ENCODE data around the gene PPP3CB.
A peak's percentile ranks its signal among the peaks of the same experiment; 100 is the strongest.

PPP3CB gene

GRCh38 chr10:73494877-73495225, 973 bp downstream of the PPP3CB start:
- H3K9me3 ChIP-seq (ENCODE audit: low read depth, low read length) = no peaks in the 10 kb centered on the region
- TF ChIP-seq EZH2 (IDR thresholded peaks at IDR 0.05) (no peak), POLR2AphosphoS5 (IDR thresholded peaks at IDR 0.05; ENCODE audit: borderline replicate concordance, low read depth, low read length) (no peak)
- DNase-seq (ENCODE audit: low read depth, low spot score) = no peak
- no peaks in the 10 kb centered on the region; the same call in 1 of the 2 replicates for H3K36me3 ChIP-seq (ENCODE audit: insufficient read depth, low read length)
- peak overlapping the region; percentile 83 for H3K4me3 ChIP-seq
- H3K27ac ChIP-seq = no peak overlapping the region; the same call in 1 of the 2 replicates
- peak overlapping the region; percentile 87 for H3K9ac ChIP-seq (ENCODE audit: insufficient read length)

GRCh38 chr10:73494213-73494612, 1.6 kb downstream of the PPP3CB start:
- no peaks in the 10 kb centered on the region for H3K9me3 ChIP-seq (ENCODE audit: low read depth, low read length)
- no peaks in the 10 kb centered on the region for H3K36me3 ChIP-seq (ENCODE audit: insufficient read depth, low read length)
- no peak for TF ChIP-seq FOXP2 (optimal IDR thresholded peaks at IDR 0.05; ENCODE audit: control extremely low read depth, extremely low read length, insufficient read depth)
- no peak for TF ChIP-seq EZH2 (IDR thresholded peaks at IDR 0.05)
- no peak for TF ChIP-seq POLR2AphosphoS5 (IDR thresholded peaks at IDR 0.05; ENCODE audit: borderline replicate concordance, low read depth, low read length)
- 0 out of 2 replicates have a peak overlapping the region, but pooled peaks have one; percentile 42 for H3K27ac ChIP-seq
- no peak overlapping the region for H3K9ac ChIP-seq (ENCODE audit: insufficient read length)
- DNase-seq (ENCODE audit: low read depth, low spot score) = no peak
- H3K4me3 ChIP-seq = peak overlapping the region; percentile 36; the same call in 1 of the 2 replicates

- H3K36me3 ChIP-seq (ENCODE audit: insufficient read depth, low read length) = no peaks in the 10 kb centered on the region
- TF ChIP-seq EZH2 (IDR thresholded peaks at IDR 0.05) = no peak
- TF ChIP-seq FOXP2 (optimal IDR thresholded peaks at IDR 0.05; ENCODE audit: control extremely low read depth, extremely low read length, insufficient read depth) = no peak
- TF ChIP-seq POLR2AphosphoS5 (IDR thresholded peaks at IDR 0.05; ENCODE audit: borderline replicate concordance, low read depth, low read length) = no peak
- H3K27ac ChIP-seq = 0 out of 2 replicates have a peak overlapping the region, but pooled peaks have one; percentile 42
- no peaks in the 10 kb centered on the region for H3K9me3 ChIP-seq (ENCODE audit: low read depth, low read length)
- DNase-seq (ENCODE audit: low read depth, low spot score) = no peak
- H3K9ac ChIP-seq (ENCODE audit: insufficient read length) = no peak overlapping the region
- peak overlapping the region; percentile 36; the same call in 1 of the 2 replicates for H3K4me3 ChIP-seq
Measured at GRCh38 chr10:73493781-73494180, 2.0 kb downstream of the PPP3CB start.

GRCh38 chr10:73486601-73487000, 9.2 kb downstream of the PPP3CB start:
- no peaks in the 10 kb centered on the region; the same call in 1 of the 2 replicates for H3K36me3 ChIP-seq (ENCODE audit: insufficient read depth, low read length)
- DNase-seq (ENCODE audit: low read depth, low spot score) = no peak

GRCh38 chr10:73485320-73485719, 10.5 kb downstream of the PPP3CB start:
- no peak overlapping the region for H3K27ac ChIP-seq
- no peaks in the 10 kb centered on the region; the same call in 1 of the 2 replicates for H3K36me3 ChIP-seq (ENCODE audit: insufficient read depth, low read length)
- H3K9ac ChIP-seq (ENCODE audit: insufficient read length) = no peak overlapping the region
- H3K9me3 ChIP-seq (ENCODE audit: low read depth, low read length) = no peaks in the 10 kb centered on the region
- no peak overlapping the region for H3K4me3 ChIP-seq
- TF ChIP-seq POLR2AphosphoS5 (IDR thresholded peaks at IDR 0.05; ENCODE audit: borderline replicate concordance, low read depth, low read length) (no peak), EZH2 (IDR thresholded peaks at IDR 0.05) (no peak), FOXP2 (optimal IDR thresholded peaks at IDR 0.05; ENCODE audit: control extremely low read depth, extremely low read length, insufficient read depth) (no peak)
- DNase-seq (ENCODE audit: low read depth, low spot score) = no peak

More at GRCh38 chr10:73486601-73487000, 9.2 kb downstream of the PPP3CB start:
- TF ChIP-seq POLR2AphosphoS5 (IDR thresholded peaks at IDR 0.05; ENCODE audit: borderline replicate concordance, low read depth, low read length) (no peak), EZH2 (IDR thresholded peaks at IDR 0.05) (no peak), FOXP2 (optimal IDR thresholded peaks at IDR 0.05; ENCODE audit: control extremely low read depth, extremely low read length, insufficient read depth) (no peak)
- Histone ChIP-seq H3K9ac (ENCODE audit: insufficient read length) (no peak overlapping the region), H3K4me3 (no peak overlapping the region), H3K27ac (no peak overlapping the region), H3K9me3 (ENCODE audit: low read depth, low read length) (no peaks in the 10 kb centered on the region)

- DNase-seq (ENCODE audit: low read depth, low spot score) = no peak
- Histone ChIP-seq H3K9ac (ENCODE audit: insufficient read length) (no peak overlapping the region), H3K36me3 (ENCODE audit: insufficient read depth, low read length) (peaks cover 17% of the 10 kb centered on the region), H3K4me3 (no peak overlapping the region), H3K9me3 (ENCODE audit: low read depth, low read length) (no peaks in the 10 kb centered on the region), H3K27ac (no peak overlapping the region)
- no peak for TF ChIP-seq POLR2AphosphoS5 (IDR thresholded peaks at IDR 0.05; ENCODE audit: borderline replicate concordance, low read depth, low read length)
- no peak for TF ChIP-seq EZH2 (IDR thresholded peaks at IDR 0.05)
- TF ChIP-seq FOXP2 (optimal IDR thresholded peaks at IDR 0.05; ENCODE audit: control extremely low read depth, extremely low read length, insufficient read depth) = no peak
Measured at GRCh38 chr10:73480158-73480557, 15.7 kb downstream of the PPP3CB start.

GRCh38 chr10:73478636-73479035, 17.2 kb downstream of the PPP3CB start:
- H3K36me3 ChIP-seq (ENCODE audit: insufficient read depth, low read length) = peaks cover 25% of the 10 kb centered on the region
- H3K27ac ChIP-seq = no peak overlapping the region
- H3K9ac ChIP-seq (ENCODE audit: insufficient read length) = no peak overlapping the region
- TF ChIP-seq FOXP2 (optimal IDR thresholded peaks at IDR 0.05; ENCODE audit: control extremely low read depth, extremely low read length, insufficient read depth) (no peak), EZH2 (IDR thresholded peaks at IDR 0.05) (no peak), POLR2AphosphoS5 (IDR thresholded peaks at IDR 0.05; ENCODE audit: borderline replicate concordance, low read depth, low read length) (no peak)
- H3K9me3 ChIP-seq (ENCODE audit: low read depth, low read length) = no peaks in the 10 kb centered on the region
- H3K4me3 ChIP-seq = no peak overlapping the region
- DNase-seq (ENCODE audit: low read depth, low spot score) = no peak

GRCh38 chr10:73471226-73471625, 24.6 kb downstream of the PPP3CB start:
- Histone ChIP-seq H3K27ac (no peak overlapping the region), H3K9me3 (ENCODE audit: low read depth, low read length) (no peaks in the 10 kb centered on the region), H3K36me3 (ENCODE audit: insufficient read depth, low read length) (peaks cover 38% of the 10 kb centered on the region), H3K9ac (ENCODE audit: insufficient read length) (no peak overlapping the region), H3K4me3 (no peak overlapping the region)
- no peak for TF ChIP-seq FOXP2 (optimal IDR thresholded peaks at IDR 0.05; ENCODE audit: control extremely low read depth, extremely low read length, insufficient read depth)
- TF ChIP-seq EZH2 (IDR thresholded peaks at IDR 0.05) = no peak
- TF ChIP-seq POLR2AphosphoS5 (IDR thresholded peaks at IDR 0.05; ENCODE audit: borderline replicate concordance, low read depth, low read length) = no peak
- DNase-seq (ENCODE audit: low read depth, low spot score) = no peak

GRCh38 chr10:73469579-73469978, 26.2 kb downstream of the PPP3CB start:
- Histone ChIP-seq H3K9me3 (ENCODE audit: low read depth, low read length) (no peaks in the 10 kb centered on the region), H3K4me3 (no peak overlapping the region), H3K9ac (ENCODE audit: insufficient read length) (no peak overlapping the region), H3K27ac (no peak overlapping the region), H3K36me3 (ENCODE audit: insufficient read depth, low read length) (peaks cover 39% of the 10 kb centered on the region)
- no peak for DNase-seq (ENCODE audit: low read depth, low spot score)
- TF ChIP-seq EZH2 (IDR thresholded peaks at IDR 0.05) (no peak), FOXP2 (optimal IDR thresholded peaks at IDR 0.05; ENCODE audit: control extremely low read depth, extremely low read length, insufficient read depth) (no peak), POLR2AphosphoS5 (IDR thresholded peaks at IDR 0.05; ENCODE audit: borderline replicate concordance, low read depth, low read length) (no peak)
